NCI-H2081 treated with DMSO at 0.1 percent for 48 hours (cell line): ENCODE measurements around the gene TLX2.
A peak's percentile ranks its signal among the peaks of the same experiment; 100 is the strongest.

Source experiments
- DNase-seq: peaks from one replicate; lab custom pipeline; 2025; lab: John Stamatoyannopoulos, UW

The TLX2 gene

DNA sequence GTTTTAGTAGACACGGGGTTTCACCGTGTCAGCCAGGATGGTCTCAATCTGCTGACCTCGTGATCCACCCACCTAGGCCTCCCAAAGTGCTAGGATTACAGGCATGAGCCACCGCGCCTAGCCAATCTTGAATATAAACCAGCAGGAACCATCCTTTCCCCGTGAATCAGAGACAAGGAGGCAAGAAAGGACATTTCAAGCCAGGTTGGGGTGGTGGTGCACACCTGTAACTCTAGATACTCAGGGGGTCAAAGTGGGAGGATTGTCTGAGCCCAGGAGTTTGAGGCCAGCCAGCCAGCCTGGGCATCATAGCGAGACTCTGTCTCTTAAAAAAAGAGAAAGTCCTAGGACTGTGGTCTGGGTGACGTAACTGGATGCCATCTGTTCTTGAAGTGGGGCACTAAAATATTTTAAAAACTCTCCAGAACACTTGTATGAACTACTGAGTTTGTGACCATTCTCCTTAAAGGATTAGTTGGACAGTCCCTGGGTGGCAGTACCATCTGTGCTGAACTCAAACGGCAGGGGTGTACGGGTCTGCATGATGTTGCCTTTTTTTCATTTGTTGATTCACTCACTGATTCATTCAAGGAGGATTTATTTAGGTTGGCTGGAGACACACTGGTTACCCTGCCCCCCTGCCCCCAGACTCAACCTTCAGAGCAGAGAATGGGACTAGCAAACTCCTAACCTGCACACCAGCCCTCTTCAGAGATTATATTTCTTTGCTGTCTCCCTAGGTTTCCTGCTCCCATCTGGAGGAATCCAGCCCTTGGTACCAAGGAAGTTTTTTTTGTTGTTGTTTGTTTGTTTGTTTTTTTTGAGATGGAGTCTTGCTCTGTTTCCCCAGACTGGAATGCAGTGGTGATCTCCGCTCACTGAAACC, 2.9 kb upstream of the TLX2 start:
- no peak for DNase-seq

DNA sequence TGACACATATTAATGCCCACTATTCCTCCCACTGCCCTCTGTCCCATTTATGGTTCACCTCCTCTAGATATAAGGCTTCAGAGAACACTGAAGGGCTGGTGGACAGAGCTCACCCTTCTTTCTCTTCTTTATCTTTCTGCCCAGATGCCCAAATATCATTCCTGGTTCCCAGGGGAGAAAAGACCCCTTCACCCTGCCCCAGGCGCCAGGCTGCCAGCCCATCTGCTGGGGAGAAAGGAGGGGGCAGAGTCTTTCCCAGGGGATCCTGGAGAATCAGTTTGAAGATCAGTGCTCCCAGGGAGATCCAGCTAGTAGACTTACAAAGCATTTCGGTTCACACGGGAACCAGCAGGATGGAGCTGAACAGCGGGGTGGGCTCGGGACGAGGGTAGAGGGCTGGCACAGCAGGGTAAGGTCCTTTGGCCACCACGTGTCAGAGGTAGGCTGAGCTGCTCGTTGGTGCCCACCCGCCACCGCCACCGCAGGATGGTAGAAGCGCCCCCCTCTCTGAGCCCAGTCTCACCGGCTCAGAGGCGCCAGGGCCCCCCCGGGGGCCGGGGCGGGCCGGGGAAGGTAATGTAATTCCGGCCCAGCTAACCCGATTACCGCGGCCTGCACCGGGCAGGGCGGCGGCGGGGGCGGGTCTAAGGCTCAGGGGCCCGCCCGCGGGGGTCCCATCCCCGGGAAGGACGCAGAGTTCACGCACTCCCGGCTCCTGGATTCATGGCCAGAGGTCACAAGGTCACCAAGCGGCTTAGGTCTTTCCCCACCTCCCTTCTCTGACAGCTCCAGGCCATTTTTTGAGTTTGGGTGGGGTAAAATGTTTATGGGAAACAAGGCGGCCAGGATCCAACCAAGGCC, 1.3 kb upstream of the TLX2 start:
- DNase-seq, result no peak

DNA sequence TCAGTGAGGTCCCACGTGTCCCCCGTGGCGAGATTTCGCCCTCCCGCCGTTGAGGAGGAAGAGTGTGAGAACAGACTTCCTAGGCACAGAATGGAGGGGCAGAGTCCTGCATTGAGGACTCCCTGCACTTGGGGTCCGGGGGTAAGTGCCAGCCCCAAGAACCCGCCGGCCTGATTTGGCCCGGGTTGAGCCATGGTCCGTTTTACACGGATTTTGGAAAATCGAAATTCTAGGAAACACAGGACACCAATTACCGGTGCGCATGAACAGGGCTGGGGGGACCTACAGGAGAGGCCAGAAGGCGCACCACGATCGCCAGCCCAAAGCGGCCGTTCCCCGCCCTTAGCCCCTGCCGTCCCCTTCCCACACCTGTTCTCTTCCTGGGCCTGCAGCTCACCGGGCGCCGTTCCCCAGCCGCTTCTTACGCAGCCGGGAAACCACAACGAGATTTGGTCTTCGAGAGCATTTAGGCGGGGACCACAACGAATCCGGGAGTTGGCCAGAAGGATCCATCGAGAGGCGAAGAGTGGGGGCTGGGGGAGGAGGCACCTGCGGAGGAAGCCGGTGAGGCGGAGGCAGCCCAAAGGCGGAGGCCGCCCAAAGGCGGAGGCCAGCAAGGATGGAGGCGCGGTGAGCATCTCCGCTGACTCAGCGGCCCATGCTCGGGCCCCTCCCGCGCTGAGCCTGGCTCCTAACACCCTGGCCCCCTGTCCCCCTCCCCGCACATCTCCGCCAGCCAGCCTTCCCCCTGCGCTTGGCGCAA, 464 bp upstream of the TLX2 start:
- DNase-seq, result no peak

DNA sequence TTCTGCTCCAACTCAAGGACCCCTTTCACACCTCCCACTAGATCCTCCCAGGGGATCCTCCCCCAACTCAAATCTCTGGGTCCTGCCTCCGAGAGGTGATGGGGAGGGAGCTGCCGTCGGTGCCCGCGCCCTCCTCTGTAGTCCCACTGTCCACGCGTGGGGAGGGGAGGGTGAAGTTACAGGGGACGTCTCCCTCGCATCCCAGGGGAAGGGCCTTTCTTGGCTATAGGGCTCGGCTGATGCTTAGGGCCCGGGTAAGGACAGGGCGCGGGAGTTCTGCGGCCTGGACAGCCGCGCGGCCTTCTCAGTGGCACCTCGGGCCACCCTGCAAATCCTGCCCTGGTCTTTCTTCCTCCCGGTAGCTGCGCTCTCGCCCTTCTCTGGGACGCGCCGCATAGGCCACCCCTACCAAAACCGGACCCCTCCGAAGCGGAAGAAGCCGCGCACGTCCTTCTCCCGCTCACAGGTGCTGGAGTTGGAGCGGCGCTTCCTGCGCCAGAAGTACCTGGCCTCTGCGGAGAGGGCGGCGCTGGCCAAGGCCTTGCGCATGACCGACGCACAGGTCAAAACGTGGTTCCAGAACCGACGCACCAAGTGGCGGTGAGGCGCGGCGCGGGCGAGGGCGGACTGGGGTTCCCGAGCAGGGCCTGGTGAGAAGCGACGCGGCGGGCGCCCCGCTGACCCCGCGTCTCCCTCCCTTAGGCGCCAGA, 1.2 kb downstream of the TLX2 start:
- DNase-seq, result no peak

DNA sequence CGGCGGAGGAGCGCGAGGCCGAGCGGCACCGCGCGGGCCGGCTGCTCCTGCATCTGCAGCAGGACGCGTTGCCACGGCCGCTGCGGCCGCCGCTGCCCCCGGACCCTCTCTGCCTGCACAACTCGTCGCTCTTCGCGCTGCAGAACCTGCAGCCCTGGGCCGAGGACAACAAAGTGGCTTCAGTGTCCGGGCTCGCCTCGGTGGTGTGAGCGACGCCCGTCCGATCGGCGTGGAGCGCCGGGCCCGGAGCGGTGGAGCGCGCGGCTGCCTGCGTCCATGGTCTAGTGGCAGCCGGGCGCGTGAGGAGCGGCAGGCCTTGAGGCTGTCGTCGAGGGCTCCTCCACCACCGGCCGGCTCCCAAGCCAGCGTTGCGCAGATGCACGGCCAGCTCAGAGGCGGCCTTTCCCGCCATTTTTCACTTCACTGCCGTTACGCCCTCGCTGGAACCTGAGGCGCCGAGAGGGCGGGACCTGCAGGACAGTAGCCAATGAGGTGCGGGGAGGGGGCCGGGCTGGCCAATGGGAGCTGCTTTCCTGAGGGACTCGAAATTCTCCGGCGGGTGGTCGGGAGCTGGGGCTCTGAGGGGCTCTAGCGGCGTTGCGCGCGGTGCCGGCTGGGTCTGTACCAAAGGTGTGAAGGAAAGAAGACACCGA, 1.9 kb downstream of the TLX2 start:
- DNase-seq, result no peak

DNA sequence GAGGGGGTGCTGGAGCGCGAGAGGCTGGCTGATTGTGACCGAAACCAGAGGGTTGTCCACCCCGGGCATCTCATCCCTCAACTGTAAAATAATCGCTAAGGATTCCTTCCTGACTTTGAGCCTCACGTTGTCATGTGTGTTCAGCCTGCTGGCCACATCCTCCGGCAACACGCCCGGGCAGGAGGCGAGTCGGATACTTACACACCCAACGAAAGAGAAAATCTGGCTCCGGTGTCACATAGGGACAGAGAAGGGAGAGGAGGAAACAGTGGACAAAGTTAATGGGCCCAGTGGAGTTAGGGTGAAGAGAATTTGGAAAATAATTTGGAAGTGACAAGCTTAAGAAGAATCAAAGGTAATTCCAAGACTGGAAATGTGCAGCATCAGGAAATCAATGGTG, 2.4 kb downstream of the TLX2 start:
- no peak for DNase-seq

DNA sequence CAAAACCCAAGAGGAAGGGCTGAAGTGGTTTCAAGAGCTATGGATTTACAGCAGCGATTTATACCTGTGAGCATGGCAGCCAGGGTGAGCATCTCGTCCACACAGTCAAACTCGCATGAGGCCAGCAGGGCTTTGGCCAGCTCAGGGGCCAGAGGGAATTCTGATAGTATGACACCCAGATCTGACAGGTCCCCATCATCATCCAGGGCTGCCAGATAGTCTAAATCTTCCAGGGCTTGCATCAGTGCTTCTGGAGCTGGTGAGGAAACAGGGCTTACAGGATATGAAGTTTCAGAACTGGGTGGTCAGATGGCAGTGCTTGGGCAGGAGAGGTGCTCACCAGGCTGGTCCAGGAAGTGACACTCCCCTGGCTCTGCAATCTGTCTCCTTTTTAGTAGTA, 8.3 kb downstream of the TLX2 start:
- DNase-seq, result no peak

DNA sequence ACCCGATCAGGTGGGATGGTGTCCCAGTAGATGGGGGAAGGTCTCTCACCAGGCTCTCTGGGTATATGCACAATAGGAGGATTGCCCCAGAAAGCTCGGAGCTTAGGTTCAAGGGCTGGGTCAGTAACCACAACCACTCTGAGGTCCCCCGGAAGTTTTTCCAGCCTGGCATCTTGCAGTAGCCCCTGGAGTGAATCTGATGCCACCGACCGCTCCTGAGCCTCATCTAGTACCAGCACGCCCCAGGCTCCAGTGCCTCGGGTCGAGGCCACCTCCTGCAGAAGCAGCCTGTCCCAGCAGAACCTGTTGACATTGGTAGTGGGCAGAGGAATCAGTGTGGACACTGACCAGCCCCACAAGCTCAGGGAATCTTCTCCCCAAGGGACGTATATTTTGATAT, 9.8 kb downstream of the TLX2 start:
- no peak for DNase-seq

DNA sequence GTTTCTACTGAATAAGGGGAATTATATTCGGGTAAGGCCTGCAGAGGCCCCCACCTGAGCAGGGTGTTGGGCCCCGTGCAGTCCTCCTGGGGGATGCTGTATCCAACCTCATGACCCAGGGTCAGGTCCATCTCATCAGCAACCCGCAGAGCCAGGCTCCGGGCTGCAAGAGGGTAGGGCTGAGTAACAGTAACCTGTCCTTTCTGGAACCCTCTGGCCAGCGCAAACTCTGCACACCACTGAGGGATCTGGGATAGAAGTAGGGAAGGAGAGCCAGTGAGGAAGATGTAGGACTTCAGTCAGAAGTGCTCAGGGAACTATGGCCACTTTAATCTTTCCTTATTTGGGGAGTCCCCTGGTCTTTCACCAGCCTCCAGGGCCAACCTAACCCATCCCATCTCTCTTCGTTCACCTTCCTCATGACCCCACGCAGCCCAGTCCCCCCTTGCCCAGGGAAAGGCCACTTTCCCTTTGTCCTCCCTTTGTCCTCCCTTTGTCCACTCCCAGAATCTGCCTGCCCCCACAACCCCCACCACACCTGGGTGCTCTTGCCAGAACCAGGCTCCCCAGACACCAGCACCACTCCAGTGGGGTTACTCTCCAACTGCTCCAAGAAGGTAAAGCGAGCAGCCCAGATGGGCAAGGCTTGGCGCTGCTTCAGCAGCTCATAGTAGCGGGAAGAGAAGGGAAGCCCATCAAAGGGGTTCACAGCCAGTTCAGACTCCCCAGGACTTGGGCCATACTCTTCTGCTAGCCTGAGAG, 10.9 kb downstream of the TLX2 start:
- DNase-seq, result no peak

DNA sequence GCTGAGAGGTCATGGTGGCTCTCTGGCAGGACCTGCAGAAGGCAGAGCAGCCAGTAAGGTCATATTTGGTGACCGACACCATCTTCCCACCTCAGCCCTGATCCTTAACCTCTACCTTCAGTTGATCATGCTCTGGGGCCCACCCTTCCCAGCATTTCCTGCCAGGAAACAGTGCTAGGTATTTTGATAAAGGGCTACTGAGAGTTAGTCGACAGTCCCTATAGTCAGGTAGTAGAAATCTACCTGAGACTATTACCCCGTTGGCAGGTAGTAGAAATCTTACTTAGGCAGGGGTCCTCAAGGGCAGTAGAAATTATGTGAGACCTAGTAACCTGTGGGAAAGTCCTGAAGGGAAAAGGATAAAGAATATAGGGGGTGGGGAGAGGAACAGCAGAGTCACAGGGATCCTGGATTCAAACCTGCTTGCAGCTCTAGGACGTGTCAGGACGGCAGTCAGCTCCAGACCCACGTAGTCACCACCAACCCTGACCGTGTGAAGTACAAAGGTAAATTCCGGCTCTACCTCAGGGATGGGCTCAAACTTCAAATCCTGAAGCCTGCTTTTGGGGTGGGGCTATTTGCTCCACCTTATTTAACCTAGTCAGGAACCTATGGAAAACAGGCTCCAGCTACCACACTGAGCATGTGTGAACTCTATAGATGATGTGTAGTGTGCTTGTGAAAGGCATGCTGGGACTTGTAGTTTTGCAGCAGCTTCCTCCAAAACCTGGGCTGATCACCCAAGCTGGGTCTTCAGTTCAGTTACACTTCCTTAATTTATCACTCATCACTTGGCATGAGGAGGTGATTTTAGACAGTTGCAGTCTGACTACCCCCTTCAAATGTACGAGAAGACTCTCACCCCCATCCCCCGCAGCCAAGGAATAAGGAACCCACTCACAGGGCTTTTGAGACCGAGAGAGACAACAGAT, 11.7 kb downstream of the TLX2 start, which contains the start of gene DQX1:
DQX1 (minus strand) TSS at position 515 of the 932 bp plus-strand sequence; CDS start at position 13, 502 bp downstream.
- DNase-seq, result no peak

DNA sequence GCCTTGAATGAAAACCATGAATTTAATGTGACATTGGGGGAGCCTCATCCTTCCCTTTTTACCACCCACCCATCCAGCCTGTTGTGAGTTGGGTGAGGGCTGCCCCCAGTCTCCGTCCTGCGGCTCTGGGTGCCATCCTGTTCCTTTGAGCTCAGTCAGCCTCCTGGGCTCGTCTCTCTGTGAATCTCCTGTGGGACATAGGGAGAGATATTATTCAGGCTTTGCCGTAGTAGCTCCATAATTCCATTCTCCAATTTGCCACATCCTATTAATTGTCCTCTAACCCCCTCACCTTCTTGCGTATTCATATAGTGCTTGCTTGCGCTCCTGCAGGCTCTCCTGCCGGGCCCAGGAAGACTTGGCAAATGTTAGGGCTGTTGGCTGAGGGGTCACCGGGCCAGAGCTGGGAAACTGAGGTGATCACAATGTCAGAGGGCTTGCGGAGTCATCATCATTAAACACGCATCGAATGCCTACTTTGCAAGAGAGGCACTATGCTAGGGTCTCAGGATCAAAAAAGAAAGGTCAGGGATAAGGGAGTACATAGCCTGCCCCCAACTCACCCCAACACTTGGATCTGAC, 12.5 kb downstream of the TLX2 start:
- no peak for DNase-seq

DNA sequence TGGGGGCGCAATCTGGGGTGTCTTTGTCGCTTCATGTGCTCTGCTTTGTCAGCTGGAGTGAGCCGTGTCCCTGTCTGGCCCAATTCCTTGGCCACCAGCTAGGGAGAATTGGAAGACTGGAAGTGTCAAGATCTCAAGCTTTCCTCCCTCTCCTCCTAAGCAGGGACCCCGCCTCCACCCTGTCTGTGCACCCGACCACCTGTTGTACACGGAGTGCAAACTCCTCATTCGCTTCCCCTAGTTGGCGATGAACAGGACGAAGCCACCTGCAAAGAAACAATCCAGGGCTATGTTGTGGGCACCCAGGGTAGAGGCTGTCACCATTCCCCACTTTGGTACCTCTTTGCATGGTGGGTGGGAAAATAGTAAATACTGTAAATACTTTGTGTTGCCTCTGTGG, 13.5 kb downstream of the TLX2 start:
- DNase-seq, result no peak

DNA sequence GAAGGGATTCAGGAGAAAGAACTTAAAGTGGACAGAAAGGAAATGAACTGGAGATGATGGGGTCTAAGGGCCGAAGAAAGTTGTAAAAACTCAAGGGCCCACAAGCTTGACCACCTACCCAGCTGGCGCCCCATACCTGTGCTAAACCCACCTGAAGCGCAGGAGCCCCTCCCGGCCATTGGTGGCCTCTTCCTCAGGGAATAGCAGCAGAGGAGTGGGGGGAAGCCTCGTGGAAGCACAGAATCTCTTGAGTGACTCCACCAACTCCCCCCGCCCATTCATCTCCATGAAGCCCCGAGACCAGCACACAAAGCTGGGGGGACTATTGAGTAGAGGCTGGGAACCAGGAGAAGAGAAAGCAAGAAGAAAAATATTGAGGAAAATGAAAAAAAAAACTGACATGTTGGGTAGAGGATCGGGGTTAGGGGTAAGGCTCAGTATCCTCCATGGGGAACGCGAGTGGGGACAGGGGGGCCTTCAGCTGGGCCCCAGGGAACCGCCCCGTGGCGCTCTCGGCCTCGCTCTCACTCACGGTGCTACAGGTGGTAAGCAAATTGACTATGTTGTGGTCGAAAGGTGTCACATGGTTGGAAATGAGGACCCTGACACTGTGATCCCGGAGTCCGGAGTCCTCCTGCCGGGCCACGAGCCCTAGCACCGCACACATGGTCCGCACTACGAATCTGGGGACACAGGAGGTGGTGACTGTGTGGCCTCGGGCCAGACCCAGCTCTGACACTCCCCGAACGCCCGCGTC, 14.5 kb downstream of the TLX2 start:
- no peak for DNase-seq

DNA sequence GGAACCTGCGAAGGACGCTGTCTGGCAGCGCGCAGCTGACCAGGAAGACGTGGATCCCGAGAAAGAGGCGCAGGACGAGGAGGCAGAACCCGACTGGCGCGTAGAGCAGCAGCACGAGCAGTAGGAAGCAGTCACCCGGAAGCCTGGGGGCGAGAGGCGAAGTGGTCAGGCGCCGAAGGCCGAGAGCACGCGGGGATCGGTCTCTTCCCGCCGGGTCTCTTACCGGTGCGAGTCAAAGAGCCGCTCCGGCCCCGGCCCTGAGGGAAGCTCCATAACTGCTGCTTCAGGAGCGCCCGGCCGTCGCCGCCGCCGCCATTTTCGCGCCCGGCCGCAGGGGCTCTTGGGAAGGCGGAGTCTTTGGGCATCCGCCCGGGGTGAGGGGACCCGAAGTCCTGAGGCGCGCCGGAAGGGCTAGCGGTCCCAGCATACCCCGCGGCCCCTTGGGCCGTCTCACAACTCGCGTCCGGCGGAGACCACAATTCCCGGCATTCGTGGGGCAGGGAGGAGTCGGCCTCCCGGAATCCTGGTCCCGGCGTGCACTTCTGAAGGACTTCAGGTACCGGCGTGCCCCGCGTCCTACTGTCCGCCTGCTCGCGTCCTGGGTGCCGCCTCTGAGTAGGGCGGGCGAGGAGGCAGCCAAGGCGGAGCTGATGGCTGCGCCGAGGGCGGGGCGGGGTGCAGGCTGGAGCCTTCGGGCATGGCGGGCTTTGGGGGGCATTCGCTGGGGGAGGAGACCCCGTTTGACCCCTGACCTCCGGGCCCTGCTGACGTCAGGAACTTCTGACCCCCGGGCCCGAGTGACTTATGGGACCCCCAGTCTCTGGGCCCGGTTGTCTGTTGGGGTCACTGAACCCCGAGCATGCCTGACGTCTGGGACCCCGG, 15.3 kb downstream of the TLX2 start, which contains the start of the genes AUP1 and HTRA2:
AUP1 (minus strand) TSS at position 350 of the 882 bp plus-strand sequence; CDS start at position 273, 77 bp downstream.
HTRA2 (plus strand) TSS at position 577 of the 882 bp plus-strand sequence; CDS start at position 651, 74 bp downstream.
- peak; percentile 94 for DNase-seq

DNA sequence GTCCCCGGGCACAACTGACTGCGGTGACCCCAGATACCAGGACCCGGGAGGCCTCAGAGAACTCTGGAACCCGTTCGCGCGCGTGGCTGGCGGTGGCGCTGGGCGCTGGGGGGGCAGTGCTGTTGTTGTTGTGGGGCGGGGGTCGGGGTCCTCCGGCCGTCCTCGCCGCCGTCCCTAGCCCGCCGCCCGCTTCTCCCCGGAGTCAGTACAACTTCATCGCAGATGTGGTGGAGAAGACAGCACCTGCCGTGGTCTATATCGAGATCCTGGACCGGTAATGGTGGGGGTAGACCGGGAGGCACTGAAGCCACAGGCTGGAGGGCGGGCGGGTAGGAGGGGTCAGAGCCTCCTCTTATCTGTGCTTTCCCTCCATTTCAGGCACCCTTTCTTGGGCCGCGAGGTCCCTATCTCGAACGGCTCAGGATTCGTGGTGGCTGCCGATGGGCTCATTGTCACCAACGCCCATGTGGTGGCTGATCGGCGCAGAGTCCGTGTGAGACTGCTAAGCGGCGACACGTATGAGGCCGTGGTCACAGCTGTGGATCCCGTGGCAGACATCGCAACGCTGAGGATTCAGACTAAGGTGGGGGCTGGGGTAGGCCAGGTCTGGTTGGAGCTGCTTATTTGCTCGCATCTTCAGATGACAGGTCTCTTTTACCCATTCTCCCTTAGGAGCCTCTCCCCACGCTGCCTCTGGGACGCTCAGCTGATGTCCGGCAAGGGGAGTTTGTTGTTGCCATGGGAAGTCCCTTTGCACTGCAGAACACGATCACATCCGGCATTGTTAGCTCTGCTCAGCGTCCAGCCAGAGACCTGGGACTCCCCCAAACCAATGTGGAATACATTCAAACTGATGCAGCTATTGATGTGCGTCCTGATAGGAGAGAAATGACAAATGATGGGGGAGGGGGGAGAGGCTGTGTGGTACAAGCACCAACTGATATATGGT, 16.3 kb downstream of the TLX2 start:
- no peak for DNase-seq

DNA sequence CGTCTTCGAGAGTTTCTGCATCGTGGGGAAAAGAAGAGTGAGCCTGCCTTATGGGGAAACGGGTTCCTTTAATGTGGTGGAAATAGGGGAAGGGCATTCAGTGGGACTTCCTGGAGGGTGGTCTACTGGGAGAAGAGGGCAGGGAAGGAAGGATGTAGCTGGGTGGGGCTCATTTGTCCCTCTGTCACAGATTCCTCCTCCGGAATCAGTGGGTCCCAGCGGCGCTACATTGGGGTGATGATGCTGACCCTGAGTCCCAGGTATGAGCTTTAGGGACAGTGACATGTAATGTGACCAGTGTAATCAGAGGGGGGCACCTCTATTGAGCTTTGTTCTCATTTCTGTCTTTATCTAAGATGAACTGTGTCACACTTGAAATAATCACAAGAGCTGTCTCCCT, 17.4 kb downstream of the TLX2 start:
- DNase-seq, result no peak
